ENCODE data around the gene MARCHF3.
A peak's percentile ranks its signal among the peaks of the same experiment; 100 is the strongest.

Gene MARCHF3

GRCh38 chr5:126981222-126981621 lies 49.1 kb downstream of the MARCHF3 start:
- DNase-seq (ENCODE audit: low read depth): no peak
- no peak overlapping the region for H3K4me3 ChIP-seq (ENCODE audit: low read depth, low read length)
- no peak for TF ChIP-seq CTCF (IDR thresholded peaks at IDR 0.05; ENCODE audit: insufficient read depth, low read depth, low read length, missing control alignments)

DNA sequence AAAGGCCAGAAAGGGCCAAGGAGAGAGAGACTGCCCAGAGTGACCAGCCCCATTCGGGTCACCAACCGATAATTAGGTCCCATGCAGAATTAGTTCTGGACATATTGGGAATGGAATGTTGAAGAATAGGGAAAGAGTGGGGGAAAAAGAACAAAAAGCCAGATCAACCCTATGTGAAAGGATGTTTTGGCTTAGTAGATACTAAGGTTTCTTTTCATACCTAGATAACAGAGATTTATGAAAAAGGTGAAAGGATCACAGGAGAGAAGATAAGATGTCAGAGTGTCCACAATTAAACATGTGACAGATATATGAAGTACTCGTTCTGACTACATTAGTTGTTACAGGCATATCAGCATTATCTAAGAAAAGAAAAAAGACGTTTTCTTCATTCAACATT lies 52.1 kb downstream of the MARCHF3 start:
- DNase-seq (ENCODE audit: low read depth): no peak
- no peak for TF ChIP-seq CTCF (IDR thresholded peaks at IDR 0.05; ENCODE audit: insufficient read depth, low read depth, low read length, missing control alignments)
- H3K4me3 ChIP-seq (ENCODE audit: low read depth, low read length): no peak overlapping the region

DNA sequence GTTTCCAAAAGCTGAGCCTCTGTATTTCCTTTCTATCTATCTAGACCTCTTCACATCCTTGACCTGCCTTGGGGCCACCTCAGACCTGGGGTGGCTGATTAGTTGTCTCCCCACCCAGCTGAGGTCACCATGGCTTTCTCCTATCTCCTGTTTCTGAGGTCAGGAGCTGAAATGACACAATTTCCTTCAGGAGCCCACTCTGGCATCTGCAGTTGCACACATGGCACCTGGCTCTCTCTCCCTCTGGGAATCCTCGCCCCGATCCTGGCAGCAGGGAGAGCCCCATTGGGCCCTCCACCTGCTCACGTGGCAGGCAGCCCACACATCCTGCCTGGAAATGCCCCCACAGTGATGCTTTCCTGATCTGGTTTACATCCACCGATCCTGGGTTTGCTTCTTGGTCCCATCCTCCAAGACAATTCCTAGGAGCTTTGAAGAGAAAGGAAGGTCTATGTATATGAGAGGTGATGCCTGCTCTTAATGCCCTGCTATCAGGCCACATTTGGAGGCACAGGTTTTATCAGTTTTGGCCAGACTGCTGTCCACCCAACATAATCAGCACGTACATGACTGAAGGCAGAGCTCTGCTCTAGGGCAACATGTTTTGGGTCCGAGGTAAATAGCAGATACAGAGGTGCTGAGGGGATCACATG lies 53.7 kb downstream of the MARCHF3 start:
- no peak for TF ChIP-seq CTCF (IDR thresholded peaks at IDR 0.05; ENCODE audit: insufficient read depth, low read depth, low read length, missing control alignments)
- DNase-seq (ENCODE audit: low read depth): no peak
- no peak overlapping the region for H3K4me3 ChIP-seq (ENCODE audit: low read depth, low read length)

DNA sequence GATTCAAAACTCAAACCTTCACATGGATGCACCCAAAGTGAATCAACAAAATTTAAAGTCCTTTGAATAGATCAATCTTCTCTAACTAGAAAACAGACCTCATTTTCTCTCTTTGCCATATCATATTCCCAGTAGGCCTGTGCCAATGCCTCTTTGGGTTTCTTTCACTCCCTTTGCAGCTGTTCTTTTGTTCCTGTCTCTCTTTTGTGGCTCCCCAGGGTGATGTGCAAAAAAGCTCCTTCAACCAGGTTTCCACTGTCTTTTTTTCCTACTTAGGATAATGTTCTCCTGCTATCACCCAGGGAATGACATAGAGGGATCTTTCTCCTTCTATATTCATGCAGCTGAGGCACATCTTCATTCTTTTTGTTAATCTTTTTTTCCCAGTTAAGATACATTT lies 54.6 kb downstream of the MARCHF3 start:
- H3K4me3 ChIP-seq (ENCODE audit: low read depth, low read length): no peak overlapping the region
- no peak for TF ChIP-seq CTCF (IDR thresholded peaks at IDR 0.05; ENCODE audit: insufficient read depth, low read depth, low read length, missing control alignments)
- no peak for DNase-seq (ENCODE audit: low read depth)

DNA sequence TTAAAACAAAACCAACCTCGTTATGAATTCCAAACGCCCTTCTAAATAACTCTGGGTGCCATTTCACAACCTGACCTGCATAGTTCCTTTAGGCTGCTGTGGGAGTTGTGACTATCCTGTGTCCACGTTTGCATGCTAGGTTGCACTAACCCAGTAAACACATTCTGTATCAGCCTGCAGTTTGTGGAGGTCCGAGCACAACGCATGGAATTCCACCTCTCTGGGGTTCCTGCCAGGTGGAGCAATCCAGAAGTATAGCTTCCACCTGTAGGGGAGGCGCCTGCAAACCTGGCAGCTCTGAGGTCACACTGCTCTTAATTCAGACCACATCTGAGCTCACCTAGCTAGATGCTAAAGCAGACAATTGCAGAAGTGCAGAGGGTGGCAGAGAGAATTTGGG lies 57.2 kb downstream of the MARCHF3 start:
- TF ChIP-seq CTCF (IDR thresholded peaks at IDR 0.05; ENCODE audit: insufficient read depth, low read depth, low read length, missing control alignments): no peak
- H3K4me3 ChIP-seq (ENCODE audit: low read depth, low read length): no peak overlapping the region
- DNase-seq (ENCODE audit: low read depth): no peak

DNA sequence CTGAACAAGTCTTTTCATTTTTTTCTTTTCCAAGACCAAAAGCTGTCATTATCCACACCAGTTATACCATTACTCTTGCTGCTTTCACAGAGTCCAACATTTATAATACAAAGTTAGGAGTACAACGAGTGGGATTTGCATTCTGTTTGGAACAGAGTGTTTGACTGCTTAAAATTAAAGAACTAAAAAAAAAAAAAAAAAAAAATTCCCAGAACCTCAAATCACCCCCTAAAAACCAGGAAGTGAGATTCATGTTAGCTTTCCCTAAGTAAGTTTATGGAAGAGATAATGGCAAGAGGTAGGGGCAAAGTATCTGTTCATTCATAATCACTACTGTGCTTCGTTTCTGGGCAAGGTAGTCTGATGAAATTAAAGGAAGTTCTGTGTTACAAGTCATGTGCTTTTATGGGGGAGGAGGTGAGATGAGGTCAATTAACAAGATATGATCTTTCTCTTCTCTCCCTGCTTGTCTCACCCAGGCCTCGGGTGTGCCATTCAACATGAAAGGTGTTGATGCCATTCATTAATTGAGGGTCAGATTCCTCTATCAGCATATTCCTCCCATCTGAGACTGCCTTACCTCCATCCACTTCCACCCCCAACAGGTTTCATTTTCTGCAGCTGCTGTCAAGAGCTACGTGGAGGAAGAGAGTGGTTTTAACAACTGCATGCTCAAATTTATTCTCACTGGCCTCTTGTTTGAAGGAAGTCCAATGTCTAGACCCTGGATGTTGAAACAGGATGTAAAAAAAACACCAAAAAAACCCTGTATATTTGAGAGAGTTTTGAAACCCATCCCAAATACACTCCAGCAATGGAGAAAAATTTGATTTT lies 58.1 kb downstream of the MARCHF3 start:
- peak; percentile 74 for DNase-seq (ENCODE audit: low read depth)
- TF ChIP-seq CTCF (IDR thresholded peaks at IDR 0.05; ENCODE audit: insufficient read depth, low read depth, low read length, missing control alignments): no peak
- H3K4me3 ChIP-seq (ENCODE audit: low read depth, low read length): peak overlapping the region; percentile 2

All from GM12865 (cell line).